Activated B cell treated with CpG ODN at 0.5 μM for 24 hours (primary cell): ENCODE measurements around the gene TUBB1. TPM values are rescaled to one million over a fixed set of nuclear protein-coding genes. Genes with fewer than 3 reads are reported as not detected.

Experiments
- ATAC-seq: fragments of 200-7000 bp; cut with Tn5 transposase; one replicate; pipeline ENCODE4 v1.10.0; 2021; ENCODE audit warnings: low read depth, mild to moderate bottlenecking, moderate library complexity
- CTCF ChIA-PET: fragments of 350-600 bp; sonication (Branson Sonifier 250); formaldehyde crosslinking; loops from one replicate; lab custom pipeline; 2021; ENCODE audit warnings: antibody characterized with exemption; lab: Charles Lee
- POLR2A ChIA-PET: fragments of 350-600 bp; sonication (Branson Sonifier 250); formaldehyde crosslinking; loops from one replicate; lab custom pipeline; 2021; ENCODE audit warnings: antibody characterized with exemption; lab: Charles Lee
- DNase-seq: peaks from one replicate; pipeline ENCODE4 v3.0.0; 2022
- H3K27ac Mint-ChIP-seq: one replicate; pipeline ENCODE4 v1.8.0; 2020; ENCODE audit warnings: mixed read lengths
- H3K27me3 Mint-ChIP-seq: one replicate; pipeline ENCODE4 v1.8.0; 2021; ENCODE audit warnings: mixed read lengths
- H3K36me3 Mint-ChIP-seq: one replicate; pipeline ENCODE4 v1.8.0; 2021; ENCODE audit warnings: low read depth, mixed read lengths
- H3K4me1 Mint-ChIP-seq: one replicate; pipeline ENCODE4 v1.8.0; 2021; ENCODE audit warnings: mixed read lengths
- H3K4me3 Mint-ChIP-seq: one replicate; pipeline ENCODE4 v1.8.0; 2020; ENCODE audit warnings: mild to moderate bottlenecking, mixed read lengths
- H3K9me3 Mint-ChIP-seq: one replicate; pipeline ENCODE4 v1.8.0; 2020; ENCODE audit warnings: mixed read lengths
- CTCF ChIP-seq: fragments of 200-600 bp; IDR thresholded peaks from one replicate; pipeline ENCODE4 v1.8.0; 2022; ENCODE audit warnings: antibody characterized with exemption, mild to moderate bottlenecking
- intact Hi-C: fragments of 100-400 bp; cut with micrococcal nuclease; formaldehyde crosslinking; loops from one replicate; pipeline ENCODE4 v1.15.1; 2024
- total RNA-seq: library from RNA; stranded (reverse); gene quantifications from 2 replicates; pipeline ENCODE4 v1.2.3, GENCODE V29; 2022

The TUBB1 gene
- total RNA-seq, 1 donor from 2014 or later = 0.09 TPM

GRCh38 chr20:59044295-59044694 is 25.1 kb downstream of the TUBB1 start:
- ATAC-seq (no peak), DNase-seq (no peak)
- no peaks in the 10 kb centered on the region for H3K9me3 Mint-ChIP-seq
- no peak for TF ChIP-seq CTCF
- intact Hi-C loops = no loop called here
- CTCF ChIA-PET = no interaction called here
- peaks cover 49% of the 10 kb centered on the region for H3K4me1 Mint-ChIP-seq
- peaks cover under 1% of the 10 kb centered on the region for H3K27me3 Mint-ChIP-seq
- peak overlapping the region; percentile 78 for H3K27ac Mint-ChIP-seq
- H3K36me3 Mint-ChIP-seq = peaks cover 18% of the 10 kb centered on the region
- POLR2A ChIA-PET = interaction anchor here (1.1 to 6.2 kb wide), 4 partner anchors 11 to 178 kb away, joined by 3 to 64 read pairs (median 17); partner anchors contain the start of gene ATP5F1E
- H3K4me3 Mint-ChIP-seq = no peak overlapping the region

- peaks cover 2% of the 10 kb centered on the region for H3K27me3 Mint-ChIP-seq
- ATAC-seq = no peak
- no peak for TF ChIP-seq CTCF
- peaks cover 18% of the 10 kb centered on the region for H3K36me3 Mint-ChIP-seq
- no peak for DNase-seq
- peaks cover 46% of the 10 kb centered on the region for H3K4me1 Mint-ChIP-seq
- no peak overlapping the region for H3K4me3 Mint-ChIP-seq
- POLR2A ChIA-PET = interaction anchor here (1.0 to 6.2 kb wide), 2 partner anchors 12 to 64 kb away, joined by 4 to 64 read pairs; partner anchors contain the start of gene ATP5F1E
- H3K9me3 Mint-ChIP-seq = no peaks in the 10 kb centered on the region
- intact Hi-C loops = no loop called here
- CTCF ChIA-PET = interaction anchor here (1.5 kb wide), 1 partner anchor 38 kb away, joined by 3 read pairs; no protein-coding TSS in a partner anchor
- peak overlapping the region; percentile 41 for H3K27ac Mint-ChIP-seq
These were observed 25.6 kb downstream of the TUBB1 start for GRCh38 chr20:59044796-59045195.

GRCh38 chr20:59046862-59047261 is 27.6 kb downstream of the TUBB1 start:
- ATAC-seq (no peak), DNase-seq (no peak)
- intact Hi-C loops = no loop called here
- Mint-ChIP-seq H3K27me3 (peaks cover 19% of the 10 kb centered on the region), H3K36me3 (peaks cover 2% of the 10 kb centered on the region), H3K4me3 (no peak overlapping the region), H3K9me3 (no peaks in the 10 kb centered on the region), H3K4me1 (peaks cover 25% of the 10 kb centered on the region), H3K27ac (no peak overlapping the region)
- ChIA-PET POLR2A (interaction anchor here (1.5 kb wide), 1 partner anchor 14 kb away, joined by 4 read pairs; the partner anchor contains the start of gene ATP5F1E), CTCF (no interaction called here)
- TF ChIP-seq CTCF = no peak

- intact Hi-C loops = no loop called here
- ChIA-PET POLR2A (interaction anchor here (1.5 kb wide), 1 partner anchor 16 kb away, joined by 4 read pairs; the partner anchor contains the start of gene ATP5F1E), CTCF (no interaction called here)
- ATAC-seq (no peak), DNase-seq (no peak)
- H3K4me1 Mint-ChIP-seq = peaks cover 19% of the 10 kb centered on the region
- TF ChIP-seq CTCF = no peak
- no peak overlapping the region for H3K27ac Mint-ChIP-seq
- peaks cover 23% of the 10 kb centered on the region for H3K27me3 Mint-ChIP-seq
- no peaks in the 10 kb centered on the region for H3K36me3 Mint-ChIP-seq
- no peak overlapping the region for H3K4me3 Mint-ChIP-seq
- H3K9me3 Mint-ChIP-seq = no peaks in the 10 kb centered on the region
These were observed 28.9 kb downstream of the TUBB1 start for GRCh38 chr20:59047938-59048680.

GRCh38 chr20:59048681-59049030 is 29.4 kb downstream of the TUBB1 start:
- Mint-ChIP-seq H3K4me1 (peaks cover 13% of the 10 kb centered on the region), H3K36me3 (no peaks in the 10 kb centered on the region), H3K27me3 (peaks cover 28% of the 10 kb centered on the region), H3K27ac (no peak overlapping the region), H3K4me3 (no peak overlapping the region), H3K9me3 (no peaks in the 10 kb centered on the region)
- intact Hi-C loops = no loop called here
- ATAC-seq (no peak), DNase-seq (no peak)
- ChIA-PET POLR2A (no interaction called here), CTCF (no interaction called here)
- TF ChIP-seq CTCF = no peak
